Measurements from ENCODE around the gene SPATA21.

Gene SPATA21

DNA sequence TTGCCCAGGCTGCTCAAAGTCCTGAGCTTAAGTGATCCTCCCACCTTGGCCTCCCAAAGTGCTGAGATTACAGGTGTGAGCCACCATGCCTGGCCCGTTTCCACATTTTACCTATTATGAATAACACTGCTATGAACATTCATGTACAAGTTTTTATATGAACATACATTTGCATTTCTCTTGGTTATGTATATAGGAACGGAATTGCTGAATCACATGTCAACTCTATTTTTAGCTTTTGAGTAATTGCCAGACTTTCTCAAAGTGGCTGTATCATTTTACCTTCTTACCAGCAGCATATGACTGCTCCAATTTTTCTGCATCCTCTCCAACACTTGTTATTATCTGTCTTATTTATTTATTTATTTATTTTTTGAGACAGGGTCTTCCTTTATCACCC lies 2.7 kb downstream of the SPATA21 start:
- Histone ChIP-seq H3K36me3 (ENCODE audit: control insufficient read depth, insufficient read depth, low read length) (no peaks in the 10 kb centered on the region), H3K4me1 (ENCODE audit: control insufficient read depth, insufficient read depth, low read length) (no peaks in the 10 kb centered on the region), H3K27me3 (ENCODE audit: control insufficient read depth, insufficient read depth, low read length) (peaks cover 2% of the 10 kb centered on the region), H3K9me3 (ENCODE audit: control insufficient read depth, insufficient read depth, low read length) (no peaks in the 10 kb centered on the region), H3K9ac (ENCODE audit: low read depth, low read length) (no peak overlapping the region), H3K4me3 (ENCODE audit: low read depth, low read length) (no peak overlapping the region)

DNA sequence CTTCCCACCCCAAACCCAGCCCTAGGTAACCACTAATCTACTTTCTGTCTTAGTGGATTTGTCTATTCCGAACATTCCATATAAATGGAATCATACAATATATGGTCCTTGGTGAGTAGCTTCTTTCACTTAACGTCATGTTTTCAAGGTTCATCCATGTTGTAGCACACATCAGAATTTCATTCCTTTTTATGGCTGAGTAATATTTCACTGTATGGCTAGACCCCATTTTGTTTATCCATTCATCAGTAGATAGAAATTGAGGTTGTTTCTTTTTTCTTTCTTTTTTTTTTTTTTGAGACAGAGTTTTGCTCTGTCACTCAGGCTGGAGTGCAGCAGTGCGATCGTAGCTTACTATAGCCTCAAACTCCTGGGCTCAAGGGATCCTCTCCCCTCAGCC lies 3.2 kb downstream of the SPATA21 start:
- H3K27me3 ChIP-seq (ENCODE audit: control insufficient read depth, insufficient read depth, low read length): peaks cover 2% of the 10 kb centered on the region
- no peaks in the 10 kb centered on the region for H3K4me1 ChIP-seq (ENCODE audit: control insufficient read depth, insufficient read depth, low read length)
- H3K36me3 ChIP-seq (ENCODE audit: control insufficient read depth, insufficient read depth, low read length): no peaks in the 10 kb centered on the region
- no peak overlapping the region for H3K4me3 ChIP-seq (ENCODE audit: low read depth, low read length)
- no peaks in the 10 kb centered on the region for H3K9me3 ChIP-seq (ENCODE audit: control insufficient read depth, insufficient read depth, low read length)
- H3K9ac ChIP-seq (ENCODE audit: low read depth, low read length): no peak overlapping the region

- no peak overlapping the region for H3K9ac ChIP-seq (ENCODE audit: low read depth, low read length)
- no peaks in the 10 kb centered on the region for H3K36me3 ChIP-seq (ENCODE audit: control insufficient read depth, insufficient read depth, low read length)
- no peaks in the 10 kb centered on the region for H3K9me3 ChIP-seq (ENCODE audit: control insufficient read depth, insufficient read depth, low read length)
- no peak overlapping the region for H3K4me3 ChIP-seq (ENCODE audit: low read depth, low read length)
- H3K4me1 ChIP-seq (ENCODE audit: control insufficient read depth, insufficient read depth, low read length): no peaks in the 10 kb centered on the region
- H3K27me3 ChIP-seq (ENCODE audit: control insufficient read depth, insufficient read depth, low read length): peaks cover 2% of the 10 kb centered on the region
Measured at GRCh38 chr1:16433030-16433429, 4.2 kb downstream of the SPATA21 start.

GRCh38 chr1:16430606-16431005 lies 6.6 kb downstream of the SPATA21 start:
- no peaks in the 10 kb centered on the region for H3K27me3 ChIP-seq (ENCODE audit: control insufficient read depth, insufficient read depth, low read length)
- H3K4me1 ChIP-seq (ENCODE audit: control insufficient read depth, insufficient read depth, low read length): no peaks in the 10 kb centered on the region
- H3K9ac ChIP-seq (ENCODE audit: low read depth, low read length): no peak overlapping the region

GRCh38 chr1:16425125-16426025 lies 11.8 kb downstream of the SPATA21 start:
- no peaks in the 10 kb centered on the region for H3K9me3 ChIP-seq (ENCODE audit: control insufficient read depth, insufficient read depth, low read length)
- H3K36me3 ChIP-seq (ENCODE audit: control insufficient read depth, insufficient read depth, low read length): no peaks in the 10 kb centered on the region
- no peak overlapping the region for H3K9ac ChIP-seq (ENCODE audit: low read depth, low read length)
- H3K27me3 ChIP-seq (ENCODE audit: control insufficient read depth, insufficient read depth, low read length): no peaks in the 10 kb centered on the region
- H3K4me3 ChIP-seq (ENCODE audit: low read depth, low read length): no peak overlapping the region
- no peaks in the 10 kb centered on the region for H3K4me1 ChIP-seq (ENCODE audit: control insufficient read depth, insufficient read depth, low read length)

More at GRCh38 chr1:16430606-16431005, 6.6 kb downstream of the SPATA21 start:
- no peaks in the 10 kb centered on the region for H3K36me3 ChIP-seq (ENCODE audit: control insufficient read depth, insufficient read depth, low read length)
- H3K9me3 ChIP-seq (ENCODE audit: control insufficient read depth, insufficient read depth, low read length): no peaks in the 10 kb centered on the region
- no peak overlapping the region for H3K4me3 ChIP-seq (ENCODE audit: low read depth, low read length)

DNA sequence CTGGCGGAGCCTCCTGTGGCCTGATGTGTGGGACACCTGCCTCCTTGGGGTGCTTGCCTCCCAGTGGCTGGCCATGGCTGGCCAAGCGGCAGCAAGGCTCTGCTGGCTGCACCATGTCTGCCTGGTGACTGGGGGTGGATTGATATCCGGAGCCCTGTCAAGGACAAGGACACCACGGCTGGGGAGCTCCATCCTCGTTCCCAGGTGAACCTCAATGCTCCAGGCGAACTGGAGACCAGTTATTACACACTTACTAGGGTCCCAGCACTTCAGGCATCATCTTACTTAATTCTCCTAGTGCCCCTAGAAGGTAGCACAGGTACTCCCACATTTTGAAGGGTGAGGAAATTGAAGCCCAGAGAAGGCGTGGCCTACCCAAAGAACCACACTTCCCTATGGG lies 15.2 kb downstream of the SPATA21 start:
- H3K9ac ChIP-seq (ENCODE audit: low read depth, low read length): no peak overlapping the region
- H3K27me3 ChIP-seq (ENCODE audit: control insufficient read depth, insufficient read depth, low read length): no peaks in the 10 kb centered on the region
- no peaks in the 10 kb centered on the region for H3K9me3 ChIP-seq (ENCODE audit: control insufficient read depth, insufficient read depth, low read length)
- no peaks in the 10 kb centered on the region for H3K36me3 ChIP-seq (ENCODE audit: control insufficient read depth, insufficient read depth, low read length)
- H3K4me3 ChIP-seq (ENCODE audit: low read depth, low read length): no peak overlapping the region
- no peaks in the 10 kb centered on the region for H3K4me1 ChIP-seq (ENCODE audit: control insufficient read depth, insufficient read depth, low read length)

- Histone ChIP-seq H3K36me3 (ENCODE audit: control insufficient read depth, insufficient read depth, low read length) (no peaks in the 10 kb centered on the region), H3K4me1 (ENCODE audit: control insufficient read depth, insufficient read depth, low read length) (no peaks in the 10 kb centered on the region), H3K9ac (ENCODE audit: low read depth, low read length) (no peak overlapping the region), H3K9me3 (ENCODE audit: control insufficient read depth, insufficient read depth, low read length) (no peaks in the 10 kb centered on the region), H3K4me3 (ENCODE audit: low read depth, low read length) (no peak overlapping the region), H3K27me3 (ENCODE audit: control insufficient read depth, insufficient read depth, low read length) (no peaks in the 10 kb centered on the region)
Measured at GRCh38 chr1:16421201-16421600, 16.0 kb downstream of the SPATA21 start.

DNA sequence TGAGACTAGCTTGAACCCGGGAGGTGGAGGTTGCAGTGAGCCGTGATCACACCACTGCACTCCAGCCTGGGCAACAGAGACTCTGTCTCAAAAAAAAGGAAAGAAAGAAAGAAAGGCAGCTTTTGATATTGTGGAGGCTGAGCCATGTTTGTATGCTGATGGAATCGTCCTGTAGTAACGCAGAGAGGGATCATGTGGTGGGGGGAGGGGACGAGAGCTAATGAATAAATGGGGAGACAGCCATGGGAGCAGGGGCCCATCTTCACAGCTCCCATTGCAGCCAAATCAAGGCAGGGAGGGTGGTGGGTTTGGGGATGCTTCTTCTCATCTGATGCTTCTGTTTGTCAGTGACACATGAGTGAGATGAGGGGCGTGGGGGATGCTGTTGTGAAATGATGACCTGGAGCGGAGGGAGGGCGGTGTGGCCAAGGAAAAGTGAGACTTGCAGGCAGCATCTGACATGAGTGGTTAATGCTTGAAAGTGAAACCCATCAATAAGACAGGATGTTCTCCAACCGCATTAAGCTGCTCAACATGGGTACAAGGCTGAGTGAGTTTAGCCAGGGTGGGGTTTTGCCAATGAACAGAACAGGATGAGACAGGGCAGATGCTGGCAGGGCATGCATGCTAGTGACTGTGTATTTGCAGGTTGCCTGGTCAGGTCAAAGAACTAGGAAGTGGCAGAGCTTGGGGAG lies 16.7 kb downstream of the SPATA21 start:
- Histone ChIP-seq H3K4me3 (ENCODE audit: low read depth, low read length) (no peak overlapping the region), H3K9me3 (ENCODE audit: control insufficient read depth, insufficient read depth, low read length) (no peaks in the 10 kb centered on the region), H3K27me3 (ENCODE audit: control insufficient read depth, insufficient read depth, low read length) (no peaks in the 10 kb centered on the region), H3K4me1 (ENCODE audit: control insufficient read depth, insufficient read depth, low read length) (no peaks in the 10 kb centered on the region), H3K9ac (ENCODE audit: low read depth, low read length) (no peak overlapping the region), H3K36me3 (ENCODE audit: control insufficient read depth, insufficient read depth, low read length) (no peaks in the 10 kb centered on the region)

DNA sequence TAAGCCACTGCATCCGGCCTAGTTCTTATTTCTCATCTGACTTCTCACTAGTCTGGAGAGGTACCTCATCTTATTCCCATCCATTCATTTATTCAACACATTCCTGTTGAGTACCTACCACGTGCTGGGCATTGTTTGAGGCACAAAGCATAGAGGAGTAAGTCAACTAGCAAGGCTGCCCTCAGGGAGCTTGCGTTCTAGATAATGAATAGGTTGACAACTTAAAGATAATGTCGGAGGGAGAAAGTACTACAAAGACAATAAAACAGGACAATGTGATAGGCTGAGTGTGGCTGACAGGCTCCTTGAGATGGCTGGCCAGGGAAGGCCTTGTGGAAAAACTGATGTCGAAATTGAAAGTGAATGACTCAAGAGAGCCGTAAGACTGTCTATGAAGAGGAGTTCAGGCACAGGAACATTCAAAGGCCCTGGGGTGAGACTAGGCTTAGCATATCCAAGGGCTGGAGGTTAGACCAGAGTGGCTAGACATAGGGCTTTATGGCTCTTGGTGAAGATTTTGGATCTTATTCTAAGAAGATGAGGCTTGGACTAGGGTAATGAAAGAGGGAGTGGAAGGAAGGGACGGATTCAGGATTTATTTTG lies 18.3 kb downstream of the SPATA21 start:
- Histone ChIP-seq H3K4me1 (ENCODE audit: control insufficient read depth, insufficient read depth, low read length) (no peaks in the 10 kb centered on the region), H3K27me3 (ENCODE audit: control insufficient read depth, insufficient read depth, low read length) (no peaks in the 10 kb centered on the region), H3K9me3 (ENCODE audit: control insufficient read depth, insufficient read depth, low read length) (no peaks in the 10 kb centered on the region)

DNA sequence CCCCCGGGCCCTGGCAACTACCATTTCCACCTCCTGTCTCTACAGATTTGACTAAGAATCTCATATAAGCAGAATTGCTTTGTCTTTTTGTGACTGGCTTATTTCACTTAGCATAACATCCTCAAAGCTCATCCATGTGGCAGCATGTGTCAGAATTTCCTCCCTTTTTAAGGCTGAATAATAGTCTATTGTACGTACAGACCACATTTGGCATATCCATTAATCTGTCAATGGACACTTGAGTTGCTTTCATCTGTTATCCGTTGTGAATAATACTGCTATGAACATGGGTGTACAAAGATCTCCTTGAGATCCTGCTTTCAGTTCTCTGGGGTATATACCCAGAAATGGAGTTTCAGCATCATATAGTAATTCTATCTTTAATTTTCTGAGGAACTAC lies 24.0 kb downstream of the SPATA21 start:
- Histone ChIP-seq H3K4me1 (ENCODE audit: control insufficient read depth, insufficient read depth, low read length) (no peaks in the 10 kb centered on the region), H3K9me3 (ENCODE audit: control insufficient read depth, insufficient read depth, low read length) (no peaks in the 10 kb centered on the region), H3K9ac (ENCODE audit: low read depth, low read length) (no peak overlapping the region), H3K27me3 (ENCODE audit: control insufficient read depth, insufficient read depth, low read length) (no peaks in the 10 kb centered on the region), H3K4me3 (ENCODE audit: low read depth, low read length) (no peak overlapping the region), H3K36me3 (ENCODE audit: control insufficient read depth, insufficient read depth, low read length) (no peaks in the 10 kb centered on the region)

More for the DNA sequence above, 18.3 kb downstream of the SPATA21 start:
- H3K9ac ChIP-seq (ENCODE audit: low read depth, low read length): no peak overlapping the region
- no peak overlapping the region for H3K4me3 ChIP-seq (ENCODE audit: low read depth, low read length)
- no peaks in the 10 kb centered on the region for H3K36me3 ChIP-seq (ENCODE audit: control insufficient read depth, insufficient read depth, low read length)

- no peaks in the 10 kb centered on the region for H3K36me3 ChIP-seq (ENCODE audit: control insufficient read depth, insufficient read depth, low read length)
- no peaks in the 10 kb centered on the region for H3K27me3 ChIP-seq (ENCODE audit: control insufficient read depth, insufficient read depth, low read length)
- H3K4me1 ChIP-seq (ENCODE audit: control insufficient read depth, insufficient read depth, low read length): no peaks in the 10 kb centered on the region
- no peak overlapping the region for H3K4me3 ChIP-seq (ENCODE audit: low read depth, low read length)
- no peaks in the 10 kb centered on the region for H3K9me3 ChIP-seq (ENCODE audit: control insufficient read depth, insufficient read depth, low read length)
- H3K9ac ChIP-seq (ENCODE audit: low read depth, low read length): no peak overlapping the region
Measured at GRCh38 chr1:16410803-16411202, 26.4 kb downstream of the SPATA21 start.
